Measurements from ENCODE around the gene TLCD3B. TPM values are rescaled to one million over a fixed set of nuclear protein-coding genes. Genes with fewer than 3 reads are reported as not detected.

Gene TLCD3B
- total RNA-seq, 4 donors from 2014 or later: not detected

GRCh38 chr16:30030011-30030685 is 923 bp downstream of the TLCD3B start:
- no peak overlapping the region for H3K4me3 ChIP-seq
- 20 to 22% methylated on average over 23 of the region's 23 CpGs for WGBS, 2 donors
- TF ChIP-seq EP300 (IDR thresholded peaks at IDR 0.05) (no peak), POLR2A (IDR thresholded peaks at IDR 0.05) (no peak)
- H3K9me3 ChIP-seq: no peaks in the 10 kb centered on the region
- H3K36me3 ChIP-seq: no peaks in the 10 kb centered on the region
- peaks cover 0 to 8% (median 4%) of the 10 kb centered on the region in 4 donors for H3K4me1 ChIP-seq
- no peak for DNase-seq (ENCODE audit: low spot score in 2 of 2)
- no peak overlapping the region for H3K27ac ChIP-seq
- H3K27me3 ChIP-seq: peaks cover 0 to 94% of the 10 kb centered on the region in 2 donors

DNA sequence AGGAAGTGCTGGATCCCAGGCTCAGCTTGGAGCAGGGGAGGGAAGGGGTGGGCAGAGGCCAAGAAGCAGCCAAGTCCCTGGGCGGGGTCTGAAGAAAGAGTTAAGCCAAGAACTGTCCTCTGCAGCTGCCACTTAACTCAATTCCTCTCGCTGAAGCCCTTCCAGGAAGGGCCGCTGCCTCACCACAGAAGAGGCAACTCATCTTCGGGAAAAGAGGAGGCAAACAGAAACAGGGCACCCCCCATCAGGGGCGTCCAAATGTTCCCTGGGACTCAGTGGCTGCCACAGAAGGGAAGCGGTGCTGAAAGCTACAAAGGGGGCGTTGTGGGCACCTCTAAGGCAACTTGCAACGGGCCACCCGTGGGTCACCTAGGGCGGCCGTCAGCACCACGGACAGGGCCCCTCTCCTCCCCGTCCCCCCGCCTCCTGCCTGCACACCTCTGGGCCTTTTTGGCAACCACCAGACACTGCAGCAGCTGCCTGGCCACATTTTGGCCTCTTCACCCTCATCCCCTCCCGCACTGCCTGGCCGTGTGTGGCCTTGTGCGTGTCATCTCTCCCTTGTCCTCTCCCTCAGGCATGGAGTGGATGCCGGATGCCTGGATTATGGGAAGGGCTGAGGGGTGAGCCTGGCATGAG is 2.5 kb downstream of the TLCD3B start:
- Histone ChIP-seq H3K36me3 (no peaks in the 10 kb centered on the region), H3K9me3 (no peaks in the 10 kb centered on the region), H3K4me1 (peaks cover 0 to 8% (median 4%) of the 10 kb centered on the region in 4 donors), H3K27me3 (peaks cover 0 to 84% of the 10 kb centered on the region in 2 donors), H3K4me3 (no peak overlapping the region), H3K27ac (no peak overlapping the region)
- TF ChIP-seq POLR2A (IDR thresholded peaks at IDR 0.05) (no peak), CTCF (IDR thresholded peaks at IDR 0.05) (no peak), EP300 (IDR thresholded peaks at IDR 0.05) (no peak)
- DNase-seq (ENCODE audit: low spot score in 2 of 2): no peak
- 16 to 25% methylated on average over 9 to 12 of the region's 18 CpGs for WGBS, 2 donors

DNA sequence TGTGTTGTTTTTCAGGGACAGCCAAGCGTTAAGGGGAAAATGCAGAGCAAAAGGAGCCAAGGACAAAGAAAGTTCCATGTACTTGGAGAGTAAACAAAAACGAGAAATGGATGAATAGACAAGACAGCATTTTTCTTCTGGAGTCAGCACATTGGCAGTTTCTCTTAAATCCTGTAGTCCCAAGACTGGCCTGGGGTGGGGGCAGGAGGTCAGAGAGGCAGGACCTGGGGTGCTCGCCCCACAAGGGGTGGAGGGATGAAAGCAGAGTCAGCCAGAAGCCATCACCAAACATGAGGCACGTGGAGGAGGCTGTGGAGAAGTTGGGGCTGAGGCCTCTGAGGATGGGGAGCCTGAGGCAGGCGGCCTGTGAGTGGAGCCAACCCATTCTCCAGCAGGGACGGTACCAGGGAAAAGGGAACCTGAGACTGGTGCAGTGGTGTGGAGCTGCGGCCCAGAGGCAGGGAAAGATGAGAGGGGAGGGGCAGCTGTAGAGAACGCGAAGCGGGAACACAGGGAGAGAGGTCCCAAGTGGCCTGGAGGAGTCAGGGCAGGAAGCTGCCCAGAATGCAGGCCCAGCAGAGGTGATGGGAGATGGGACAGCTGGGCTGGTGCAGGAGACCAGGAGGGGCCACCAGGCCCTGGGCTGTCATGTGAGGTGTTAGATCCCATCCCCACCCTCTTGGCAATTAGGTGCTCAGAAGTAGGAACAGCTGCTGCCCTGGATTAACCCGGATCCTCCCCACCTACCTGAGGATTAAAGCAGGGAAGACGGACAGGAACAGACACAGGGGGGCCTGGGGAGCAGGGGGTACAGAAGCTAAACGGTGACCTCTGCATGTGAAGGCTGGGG is 3.3 kb downstream of the TLCD3B start:
- Histone ChIP-seq H3K9me3 (no peaks in the 10 kb centered on the region), H3K36me3 (no peaks in the 10 kb centered on the region), H3K27ac (no peak overlapping the region), H3K4me3 (no peak overlapping the region), H3K27me3 (peaks cover 0 to 77% of the 10 kb centered on the region in 2 donors), H3K4me1 (peaks cover 0 to 8% (median 4%) of the 10 kb centered on the region in 4 donors)
- 36 to 41% methylated on average over 12 to 13 of the region's 13 CpGs for WGBS, 2 donors
- no peak for DNase-seq (ENCODE audit: low spot score in 2 of 2)
- TF ChIP-seq POLR2A (IDR thresholded peaks at IDR 0.05) (no peak), CTCF (IDR thresholded peaks at IDR 0.05) (no peak), EP300 (IDR thresholded peaks at IDR 0.05) (no peak)

- no peaks in the 10 kb centered on the region for H3K9me3 ChIP-seq
- WGBS, 2 donors: 86 to 91% methylated on average over 14 to 18 of the region's 18 CpGs
- no peaks in the 10 kb centered on the region for H3K36me3 ChIP-seq
- H3K4me3 ChIP-seq: no peak overlapping the region
- TF ChIP-seq POLR2A (IDR thresholded peaks at IDR 0.05): no peak
- TF ChIP-seq EP300 (IDR thresholded peaks at IDR 0.05): no peak
- TF ChIP-seq CTCF (IDR thresholded peaks at IDR 0.05): no peak
- no peak for DNase-seq (ENCODE audit: low spot score in 2 of 2)
- H3K27ac ChIP-seq: no peak overlapping the region
- H3K27me3 ChIP-seq: peaks cover 0 to 63% of the 10 kb centered on the region in 2 donors
- peaks cover 0 to 12% (median 8%) of the 10 kb centered on the region in 4 donors for H3K4me1 ChIP-seq
Observed at GRCh38 chr16:30026449-30026848, 4.6 kb downstream of the TLCD3B start.

DNA sequence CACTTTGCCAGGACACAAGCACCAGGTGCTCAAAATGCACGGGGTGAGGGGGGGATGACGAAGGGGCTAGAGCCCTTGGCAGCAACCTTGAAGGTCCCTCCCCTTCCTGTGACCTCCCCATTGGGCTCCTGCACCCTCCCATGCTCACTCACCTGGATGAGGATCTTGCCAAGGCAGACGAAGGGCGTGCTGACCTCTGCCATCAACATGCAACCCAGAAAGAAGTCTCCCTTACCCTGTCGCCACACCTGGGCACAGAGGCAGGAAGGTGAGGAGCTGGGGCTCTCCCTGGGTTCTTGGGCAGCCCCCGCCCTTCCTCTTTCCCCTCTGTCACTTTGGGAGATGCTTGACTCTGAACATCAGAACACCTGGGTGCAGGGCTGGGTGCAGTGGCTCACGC is 5.5 kb downstream of the TLCD3B start:
- WGBS, 2 donors: 71 to 83% methylated on average over 6 to 7 of the region's 7 CpGs
- Histone ChIP-seq H3K36me3 (no peaks in the 10 kb centered on the region), H3K27me3 (peaks cover 0 to 55% of the 10 kb centered on the region in 2 donors), H3K27ac (no peak overlapping the region), H3K4me1 (peaks cover 0 to 9% (median 8%) of the 10 kb centered on the region in 4 donors), H3K9me3 (no peaks in the 10 kb centered on the region), H3K4me3 (no peak overlapping the region)
- DNase-seq (ENCODE audit: low spot score in 2 of 2): no peak
- no peak for TF ChIP-seq POLR2A (IDR thresholded peaks at IDR 0.05)
- no peak for TF ChIP-seq CTCF (IDR thresholded peaks at IDR 0.05)
- no peak for TF ChIP-seq EP300 (IDR thresholded peaks at IDR 0.05)

Data from tibial nerve (tissue), 4 donors.